CD4-positive, CD25-positive, alpha-beta regulatory T cell (primary cell): Measurements from ENCODE around the gene C11orf65. TPM values are rescaled to one million over a fixed set of nuclear protein-coding genes. Genes with fewer than 3 reads are reported as not detected.

ENCODE experiments used
- ATAC-seq, 2 donors: fragments of 150-1000 bp; cut with Tn5 transposase; one replicate each; pipeline ENCODE4 v1.10.0; 2021; ENCODE audit warnings: low read depth in 2 of 2, moderate number of reproducible peaks in 2 of 2, moderate library complexity in 1 of 2
- DNase-seq, 3 donors: peaks; one replicate each; pipeline versions ENCODE4 v3.0.0 to v3.0.0-alpha.2; 2012 to 2022; ENCODE audit warnings: mixed read lengths in 1 of 3
- H3K27ac ChIP-seq: one replicate; pipeline ENCODE4 v1.7.0; 2013; ENCODE audit warnings: mild to moderate bottlenecking, low read length; ENCODE audit not compliant: insufficient read depth, poor library complexity, severe bottlenecking
- H3K27me3 ChIP-seq: one replicate; pipeline ENCODE4 v1.7.0; 2013; ENCODE audit warnings: low read length; ENCODE audit not compliant: control insufficient read depth, insufficient read depth
- H3K36me3 ChIP-seq: one replicate; pipeline ENCODE4 v1.7.0; 2013; ENCODE audit warnings: mild to moderate bottlenecking, low read length, moderate library complexity; ENCODE audit not compliant: control insufficient read depth, insufficient read depth
- H3K4me1 ChIP-seq: 2 replicates; pipeline ENCODE4 v1.7.0; 2013; ENCODE audit warnings: mild to moderate bottlenecking, low read length; ENCODE audit not compliant: insufficient read depth, control insufficient read depth, poor library complexity, severe bottlenecking
- H3K4me3 ChIP-seq: one replicate; pipeline ENCODE4 v1.7.0; 2013; ENCODE audit warnings: low read depth, mild to moderate bottlenecking, low read length, moderate library complexity
- H3K9me3 ChIP-seq, 2 experiments: 1 replicate in 1 of 2; 2 replicates in 1 of 2; pipeline ENCODE4 v1.7.0; 2013; ENCODE audit warnings: low read length in 2 of 2, mild to moderate bottlenecking in 1 of 2, moderate library complexity in 1 of 2; ENCODE audit not compliant: control insufficient read depth in 2 of 2
- H3K27ac Mint-ChIP-seq, 3 donors: one replicate each; pipeline ENCODE4 v1.8.0; 2020 to 2022; ENCODE audit warnings: mild to moderate bottlenecking in 3 of 3, mixed read lengths in 3 of 3, moderate library complexity in 2 of 3
- H3K27me3 Mint-ChIP-seq: one replicate; pipeline ENCODE4 v1.8.0; 2022; ENCODE audit warnings: mild to moderate bottlenecking, mixed read lengths
- H3K36me3 Mint-ChIP-seq: one replicate; pipeline ENCODE4 v1.8.0; 2020; ENCODE audit warnings: mixed read lengths
- H3K4me1 Mint-ChIP-seq, 4 donors: one replicate each; pipeline ENCODE4 v1.8.0; 2020 to 2022; ENCODE audit warnings: mixed read lengths in 4 of 4, mild to moderate bottlenecking in 1 of 4
- H3K4me3 Mint-ChIP-seq, 4 donors: one replicate each; pipeline ENCODE4 v1.8.0; 2020 to 2022; ENCODE audit warnings: mild to moderate bottlenecking in 4 of 4, mixed read lengths in 4 of 4, moderate library complexity in 3 of 4
- H3K9me3 Mint-ChIP-seq, 7 donors: one replicate each; pipeline ENCODE4 v1.8.0; 2020 to 2022; ENCODE audit warnings: mixed read lengths in 7 of 7, mild to moderate bottlenecking in 3 of 7, moderate library complexity in 2 of 7
- polyA plus RNA-seq, 4 donors: library from polyadenylated mRNA; unstranded; fragments of 300-500 nt; fragmentation: Illumina TruSeq; gene quantifications; one replicate each; pipeline ENCODE4 v1.2.3, GENCODE V29; 2021
- total RNA-seq: library from RNA; stranded (reverse); gene quantifications from one replicate; pipeline ENCODE4 v1.2.3, GENCODE V29; 2022

C11orf65 gene
- total and polyA plus RNA-seq, 5 donors from 2014 or later = 0.37 to 1.4 (median 0.56) TPM

- Histone ChIP-seq H3K36me3 (peaks cover 15% of the 10 kb centered on the region), H3K27me3 (no peaks in the 10 kb centered on the region), H3K4me3 (no peak overlapping the region), H3K9me3 (no peaks in the 10 kb centered on the region), H3K4me1 (peaks cover 3% of the 10 kb centered on the region), H3K27ac (no peak overlapping the region)
- Mint-ChIP-seq H3K9me3 (no peaks in the 10 kb centered on the region), H3K27me3 (no peaks in the 10 kb centered on the region), H3K4me3 (no peak overlapping the region), H3K27ac (peak overlapping the region in 1 of 3 donors; percentile 32), H3K4me1 (peaks cover 19 to 32% (median 24%) of the 10 kb centered on the region in 4 donors), H3K36me3 (peaks cover 16% of the 10 kb centered on the region)
- DNase-seq = no peak
- ATAC-seq = no peak
Measured at GRCh38 chr11:108491936-108492335, 24.6 kb upstream of the C11orf65 start.

DNA sequence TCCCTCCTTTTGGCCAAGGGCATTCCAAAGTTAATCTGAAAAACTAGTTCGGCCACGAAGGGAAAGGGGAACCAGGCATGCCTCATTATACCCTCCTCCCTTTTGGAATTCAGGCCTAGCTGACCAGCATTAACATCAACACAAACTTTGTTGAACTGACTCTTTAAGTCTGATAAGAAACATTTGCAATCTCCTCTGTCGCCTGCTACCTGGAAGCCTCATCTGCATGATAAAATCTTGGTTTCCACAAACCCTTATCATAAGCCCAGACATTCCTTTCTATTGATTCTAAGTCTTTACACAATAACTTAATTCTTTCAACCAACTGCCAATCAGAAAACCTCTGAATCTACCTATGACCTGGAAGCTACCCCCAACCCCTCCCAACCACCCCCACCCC lies 19.5 kb upstream of the C11orf65 start:
- Histone ChIP-seq H3K36me3 (peaks cover 33% of the 10 kb centered on the region), H3K9me3 (no peaks in the 10 kb centered on the region), H3K4me1 (no peaks in the 10 kb centered on the region), H3K4me3 (no peak overlapping the region), H3K27ac (no peak overlapping the region), H3K27me3 (no peaks in the 10 kb centered on the region)
- H3K36me3 Mint-ChIP-seq = peaks cover 49% of the 10 kb centered on the region
- DNase-seq (no peak), ATAC-seq (no peak)
- H3K9me3 Mint-ChIP-seq = no peaks in the 10 kb centered on the region
- no peaks in the 10 kb centered on the region for H3K27me3 Mint-ChIP-seq
- peaks cover 0 to 12% (median 1%) of the 10 kb centered on the region in 4 donors for H3K4me1 Mint-ChIP-seq
- H3K27ac Mint-ChIP-seq = no peak overlapping the region
- no peak overlapping the region for H3K4me3 Mint-ChIP-seq

GRCh38 chr11:108486331-108486730 lies 19.0 kb upstream of the C11orf65 start:
- DNase-seq = no peak
- Mint-ChIP-seq H3K27ac (peak overlapping the region in 1 of 3 donors; percentile 42), H3K4me1 (peaks cover 0 to 10% (median 0%) of the 10 kb centered on the region in 4 donors), H3K9me3 (no peaks in the 10 kb centered on the region), H3K4me3 (no peak overlapping the region), H3K27me3 (no peaks in the 10 kb centered on the region), H3K36me3 (peaks cover 52% of the 10 kb centered on the region)
- Histone ChIP-seq H3K9me3 (no peaks in the 10 kb centered on the region), H3K27me3 (no peaks in the 10 kb centered on the region), H3K36me3 (peaks cover 37% of the 10 kb centered on the region), H3K27ac (no peak overlapping the region), H3K4me1 (no peaks in the 10 kb centered on the region), H3K4me3 (no peak overlapping the region)
- ATAC-seq = no peak

DNA sequence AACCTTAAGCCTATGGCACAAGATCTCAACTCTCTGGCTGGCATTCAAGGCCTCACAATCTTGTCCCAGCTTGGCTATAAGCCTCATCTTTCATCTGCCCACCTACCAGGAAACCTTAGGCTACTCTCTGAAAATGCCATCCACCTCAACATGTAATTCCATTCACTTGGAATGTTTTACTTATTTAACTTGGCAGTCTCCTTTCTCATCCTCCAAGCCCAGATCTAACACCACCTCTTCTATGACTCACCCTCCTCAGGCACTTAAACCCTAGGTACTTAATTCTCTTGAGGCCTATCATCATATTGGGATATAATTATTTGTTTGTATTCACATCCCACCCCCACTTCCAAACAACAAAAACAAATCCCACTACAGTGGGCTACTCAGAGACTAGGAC lies 15.8 kb upstream of the C11orf65 start:
- Mint-ChIP-seq H3K36me3 (peaks cover 47% of the 10 kb centered on the region), H3K4me3 (no peak overlapping the region), H3K27ac (no peak overlapping the region), H3K4me1 (peaks cover 0 to 6% (median 0%) of the 10 kb centered on the region in 4 donors), H3K27me3 (no peaks in the 10 kb centered on the region), H3K9me3 (no peaks in the 10 kb centered on the region)
- Histone ChIP-seq H3K9me3 (no peaks in the 10 kb centered on the region), H3K27ac (no peak overlapping the region), H3K4me1 (no peaks in the 10 kb centered on the region), H3K4me3 (no peak overlapping the region), H3K36me3 (peaks cover 32% of the 10 kb centered on the region), H3K27me3 (no peaks in the 10 kb centered on the region)
- no peak for DNase-seq
- ATAC-seq = no peak

DNA sequence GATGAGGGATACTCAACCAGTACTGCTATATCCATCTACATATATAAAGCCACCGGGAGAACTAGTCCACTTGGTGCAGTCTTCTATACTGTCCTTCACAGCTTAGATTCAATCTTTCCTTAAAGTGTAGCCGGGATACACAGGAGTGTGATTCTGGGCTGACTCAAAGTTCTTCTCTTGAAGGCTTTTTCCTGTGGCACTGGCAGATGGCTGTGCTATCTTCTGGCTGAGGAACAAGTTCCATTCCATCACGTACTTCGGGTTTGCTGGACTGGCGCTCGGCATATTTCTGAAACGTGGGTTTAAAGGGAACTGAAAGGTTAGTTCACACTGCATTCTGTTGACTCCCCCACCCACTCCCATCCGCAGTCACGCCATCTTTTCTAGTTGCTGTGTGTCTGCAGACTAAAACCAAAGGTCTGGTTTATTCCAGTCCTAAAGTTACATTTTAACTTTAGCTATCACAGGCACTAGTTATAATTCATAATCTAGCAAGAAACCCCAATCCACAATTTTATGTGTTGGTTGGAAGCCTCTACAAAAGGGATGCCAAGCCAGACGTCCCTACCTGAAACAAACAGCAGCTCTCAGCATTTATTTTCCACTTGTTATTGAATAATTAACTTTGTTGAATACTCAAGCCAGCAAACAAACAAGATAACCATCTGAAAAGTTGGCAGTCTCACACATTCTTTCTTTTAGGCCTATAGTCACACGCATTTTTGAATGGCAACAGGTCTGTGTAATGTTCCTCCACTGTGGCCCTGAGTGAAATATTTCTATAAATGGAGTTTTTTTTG lies 7.5 kb upstream of the C11orf65 start:
- H3K4me1 Mint-ChIP-seq = no peaks in the 10 kb centered on the region
- Histone ChIP-seq H3K27me3 (no peaks in the 10 kb centered on the region), H3K4me3 (no peak overlapping the region), H3K4me1 (no peaks in the 10 kb centered on the region), H3K9me3 (no peaks in the 10 kb centered on the region), H3K36me3 (peaks cover 29% of the 10 kb centered on the region), H3K27ac (no peak overlapping the region)
- DNase-seq (no peak), ATAC-seq (no peak)
- peaks cover 35% of the 10 kb centered on the region for H3K36me3 Mint-ChIP-seq
- H3K4me3 Mint-ChIP-seq = no peak overlapping the region
- H3K9me3 Mint-ChIP-seq = no peaks in the 10 kb centered on the region
- no peak overlapping the region for H3K27ac Mint-ChIP-seq
- H3K27me3 Mint-ChIP-seq = no peaks in the 10 kb centered on the region

GRCh38 chr11:108472681-108473080 lies 5.4 kb upstream of the C11orf65 start:
- no peaks in the 10 kb centered on the region for H3K27me3 ChIP-seq
- peaks cover 0 to 6% (median under 1%) of the 10 kb centered on the region in 4 donors for H3K4me1 Mint-ChIP-seq
- H3K36me3 ChIP-seq = peaks cover 20% of the 10 kb centered on the region
- H3K27ac ChIP-seq = no peak overlapping the region
- H3K9me3 Mint-ChIP-seq = no peaks in the 10 kb centered on the region
- H3K4me3 ChIP-seq = no peak overlapping the region
- no peaks in the 10 kb centered on the region for H3K27me3 Mint-ChIP-seq
- peaks cover 31% of the 10 kb centered on the region for H3K36me3 Mint-ChIP-seq
- H3K27ac Mint-ChIP-seq = no peak overlapping the region
- no peaks in the 10 kb centered on the region for H3K4me1 ChIP-seq
- DNase-seq (no peak), ATAC-seq (no peak)
- no peaks in the 10 kb centered on the region for H3K9me3 ChIP-seq
- H3K4me3 Mint-ChIP-seq = no peak overlapping the region

DNA sequence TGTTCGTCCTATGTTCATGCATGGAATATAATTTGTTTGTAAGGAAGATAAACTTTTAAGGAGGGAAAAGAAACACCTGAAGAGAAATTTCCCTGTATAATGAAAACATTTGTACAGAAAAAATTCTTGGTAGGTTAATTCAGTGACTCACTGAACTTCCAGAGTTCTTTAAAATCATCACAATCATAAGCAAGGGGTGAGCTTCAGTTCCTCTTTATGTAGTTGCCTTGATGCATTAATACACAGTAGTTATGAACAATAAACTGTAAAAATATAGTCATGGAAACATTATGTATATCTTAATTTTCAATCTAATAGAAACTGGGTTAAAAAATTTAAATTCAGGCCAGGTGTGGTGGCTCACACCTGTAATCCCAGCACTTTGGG lies 1.1 kb upstream of the C11orf65 start:
- ATAC-seq (no peak), DNase-seq (no peak)
- Mint-ChIP-seq H3K4me1 (peaks cover 0 to 21% (median 10%) of the 10 kb centered on the region in 4 donors), H3K9me3 (no peaks in the 10 kb centered on the region), H3K27me3 (no peaks in the 10 kb centered on the region), H3K4me3 (peak overlapping the region; percentile 70 to 97 (median 90)), H3K36me3 (peaks cover 6% of the 10 kb centered on the region), H3K27ac (peak overlapping the region; percentile 66 to 100 (median 99))
- H3K4me1 ChIP-seq = peaks cover 9% of the 10 kb centered on the region
- H3K27ac ChIP-seq = peak overlapping the region; percentile 98
- no peaks in the 10 kb centered on the region for H3K27me3 ChIP-seq
- H3K4me3 ChIP-seq = no peak overlapping the region
- H3K36me3 ChIP-seq = no peaks in the 10 kb centered on the region
- H3K9me3 ChIP-seq = no peaks in the 10 kb centered on the region

- no peak for DNase-seq
- H3K9me3 Mint-ChIP-seq = no peaks in the 10 kb centered on the region
- peak overlapping the region; percentile 98 to 100 (median 99) for H3K27ac Mint-ChIP-seq
Measured at GRCh38 chr11:108466405-108466804, 924 bp downstream of the C11orf65 start.

More at GRCh38 chr11:108466405-108466804, 924 bp downstream of the C11orf65 start:
- ATAC-seq = no peak
- Histone ChIP-seq H3K27me3 (no peaks in the 10 kb centered on the region), H3K4me1 (peaks cover 9% of the 10 kb centered on the region), H3K9me3 (no peaks in the 10 kb centered on the region), H3K36me3 (no peaks in the 10 kb centered on the region), H3K4me3 (peak overlapping the region; percentile 96), H3K27ac (peak overlapping the region; percentile 98)
- peaks cover 0 to 21% (median 10%) of the 10 kb centered on the region in 4 donors for H3K4me1 Mint-ChIP-seq
- no peaks in the 10 kb centered on the region for H3K27me3 Mint-ChIP-seq
- peaks cover 4% of the 10 kb centered on the region for H3K36me3 Mint-ChIP-seq
- peak overlapping the region; percentile 96 to 99 (median 98) for H3K4me3 Mint-ChIP-seq
